HS-5 (cell line): Measurements from ENCODE around the gene PRR14L.
"Not testable (repeated sequence)": the region's sequence is repeated elsewhere in the genome, so short reads cannot be mapped to it uniquely, and the experiment has no call there.

Source experiments
- DNase-seq: peaks from one replicate; pipeline ENCODE4 v3.0.0-alpha.2; 2012; ENCODE audit warnings: low read depth

Gene PRR14L

DNA sequence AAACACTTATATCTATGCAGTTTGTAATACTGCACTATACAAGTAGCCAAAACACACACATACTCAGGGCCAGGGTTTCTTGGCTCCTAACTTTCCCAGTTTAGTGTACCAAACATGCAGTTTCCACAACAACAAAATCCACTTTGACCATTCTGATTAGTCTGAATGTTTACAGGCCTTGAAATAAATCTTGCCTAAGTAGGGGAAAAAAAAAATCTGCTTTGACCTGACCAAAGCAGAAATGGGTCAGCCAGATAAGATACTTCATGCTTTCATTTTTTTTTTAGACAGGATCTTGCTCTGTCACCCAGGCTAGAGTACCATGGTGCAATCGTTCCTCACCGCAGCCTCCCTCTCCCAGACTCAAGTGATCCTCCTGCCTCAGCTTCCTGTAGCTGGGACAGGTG, 10.1 kb downstream of the PRR14L start:
- DNase-seq: no peak

DNA sequence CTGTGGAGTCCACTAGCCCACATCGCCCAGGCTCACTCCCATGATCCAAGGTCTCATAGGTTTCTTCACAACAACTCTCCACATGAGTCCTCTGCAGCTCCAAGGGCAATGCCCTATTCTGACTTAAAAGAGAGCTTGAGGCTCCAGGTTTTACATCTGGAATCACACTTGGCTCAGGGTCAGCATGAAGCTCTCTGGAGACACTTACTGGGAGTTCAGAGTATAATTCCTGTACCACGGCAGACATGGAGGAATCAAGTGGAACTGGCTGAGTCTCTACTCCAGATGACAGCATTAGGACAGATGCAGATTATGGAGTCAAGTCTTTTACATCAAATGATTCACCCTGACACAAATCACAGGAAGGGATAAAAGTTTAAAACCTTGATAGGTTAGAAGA, 11.4 kb downstream of the PRR14L start:
- no peak for DNase-seq

DNA sequence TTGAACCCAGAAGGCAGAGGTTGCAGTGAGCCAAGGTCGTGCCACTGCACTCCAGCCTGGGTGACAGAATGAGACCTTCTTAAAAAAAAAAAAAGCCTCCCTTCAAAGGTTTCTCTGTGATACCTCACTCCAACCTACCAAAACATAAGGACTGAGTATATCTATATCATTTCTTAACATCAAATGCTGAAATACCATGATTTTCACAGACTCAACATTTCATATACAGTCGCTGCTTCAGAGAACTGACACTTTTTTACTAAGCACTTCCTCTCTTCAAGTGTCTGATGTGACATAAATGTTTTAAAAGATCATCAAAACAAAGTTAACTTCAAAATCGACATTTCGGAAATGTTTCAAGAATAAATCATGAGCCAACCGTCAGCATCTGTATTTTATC, 12.0 kb downstream of the PRR14L start:
- DNase-seq: no peak

DNA sequence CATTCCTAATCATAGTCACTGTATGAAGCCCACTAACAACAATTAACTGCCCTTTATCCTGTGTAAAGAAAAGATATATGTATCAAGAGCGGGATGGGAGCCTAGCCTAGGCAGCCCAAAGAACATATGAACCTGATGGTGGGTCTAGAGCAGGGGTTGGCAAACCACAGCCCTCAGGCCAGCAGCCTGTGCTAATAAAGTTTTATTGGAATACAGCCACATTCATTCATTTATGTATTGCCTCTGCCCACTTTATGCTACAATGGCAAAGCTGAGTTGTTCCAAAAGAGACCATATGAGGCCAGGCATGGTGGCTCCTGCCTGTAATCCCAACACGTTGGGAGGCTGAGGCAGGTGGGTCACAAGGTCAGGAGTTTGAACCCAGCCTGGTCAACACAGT, 13.5 kb downstream of the PRR14L start:
- no peak for DNase-seq

DNA sequence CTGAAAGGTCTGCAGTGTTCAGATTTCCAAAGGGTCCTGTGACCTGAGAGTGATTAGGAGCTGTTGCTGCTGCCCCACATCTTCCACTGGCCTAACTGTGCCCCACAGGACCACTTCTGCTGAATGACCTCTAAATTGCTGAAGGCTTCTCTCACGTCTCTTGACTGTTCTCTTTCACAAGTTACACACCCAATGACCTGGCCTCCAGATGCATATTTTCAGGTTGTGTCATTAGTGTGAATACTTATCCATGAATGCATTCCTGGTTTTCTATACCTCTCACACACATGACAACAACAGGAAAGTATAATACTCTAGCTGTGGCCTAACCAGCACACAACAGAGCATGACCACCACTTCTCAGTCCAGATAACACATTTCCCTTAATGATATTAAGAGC, 15.4 kb downstream of the PRR14L start:
- DNase-seq: peak; percentile 76

DNA sequence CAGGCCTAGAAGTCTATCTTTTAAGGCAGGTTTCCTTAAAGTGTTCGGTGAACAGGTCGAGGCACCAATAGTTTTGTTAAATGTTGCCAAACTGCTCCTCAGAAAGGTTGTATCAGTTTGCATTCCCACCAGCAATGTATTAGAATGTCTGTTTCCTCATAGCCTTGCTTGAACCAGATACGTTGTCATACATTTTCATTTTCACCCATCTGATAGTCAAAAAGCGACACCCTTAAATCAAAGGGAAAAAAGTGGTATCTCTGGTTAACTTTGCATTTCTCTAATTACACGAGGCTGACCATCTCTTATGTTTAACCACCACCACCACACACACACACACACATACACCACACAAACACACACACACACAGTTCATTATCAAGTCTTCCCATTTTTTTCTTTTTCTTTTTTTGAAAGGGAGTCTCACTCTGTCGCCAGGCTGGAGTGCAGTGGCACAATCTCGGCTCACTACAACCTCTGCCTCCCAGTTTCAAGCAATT, 16.3 kb downstream of the PRR14L start:
- no peak for DNase-seq

DNA sequence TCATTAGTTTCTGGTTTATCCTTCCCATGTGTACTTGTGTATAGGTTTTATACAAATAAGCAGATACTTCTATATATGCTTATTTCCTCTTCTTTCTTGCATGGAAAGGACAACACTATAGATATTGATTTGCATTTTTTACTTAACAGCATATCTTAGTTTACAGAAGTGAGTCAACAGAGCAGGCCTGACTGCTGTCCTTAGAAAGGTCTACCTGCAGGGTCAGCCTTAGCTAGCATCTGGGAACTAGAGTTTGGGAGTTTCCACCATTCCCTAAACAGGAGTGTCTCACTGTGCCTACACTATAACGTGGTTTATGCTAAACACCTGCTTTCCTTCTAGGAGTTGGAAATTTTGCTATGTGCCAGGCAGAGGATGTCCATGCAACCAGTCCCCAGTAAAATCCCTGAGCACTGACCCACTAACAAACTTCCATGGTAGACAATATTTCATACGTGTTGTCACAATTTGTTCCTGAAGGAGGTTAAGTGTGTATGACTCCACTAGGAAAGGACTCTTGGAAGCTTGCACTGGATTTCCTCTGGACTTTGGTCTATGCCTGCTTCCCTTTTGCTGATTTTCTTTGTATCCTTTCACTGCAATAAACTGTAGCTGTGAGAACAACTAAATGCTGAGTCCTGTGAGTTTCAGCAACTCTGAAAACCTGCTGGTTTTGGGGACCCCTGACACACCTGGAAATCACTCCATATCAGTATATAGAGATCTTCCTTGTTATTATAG, 17.7 kb downstream of the PRR14L start:
- no peak for DNase-seq

DNA sequence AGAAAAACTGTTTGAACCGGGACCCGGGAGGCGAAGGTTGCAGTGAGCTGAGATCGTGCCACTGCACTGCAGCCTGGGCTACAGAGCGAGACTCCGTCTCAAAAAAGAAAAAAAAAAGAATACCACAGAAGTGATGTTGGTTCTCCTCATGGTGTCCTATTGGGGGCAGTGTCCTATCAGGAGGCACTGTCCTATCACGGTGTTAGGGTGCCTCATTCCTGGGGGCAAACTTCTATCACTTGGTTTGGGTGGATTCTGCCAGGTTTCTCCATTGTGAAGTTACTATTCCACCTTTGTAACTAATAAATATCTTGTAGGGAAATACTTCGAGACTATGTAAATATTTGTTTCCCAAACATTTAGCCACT, 19.6 kb downstream of the PRR14L start:
- DNase-seq: no peak

DNA sequence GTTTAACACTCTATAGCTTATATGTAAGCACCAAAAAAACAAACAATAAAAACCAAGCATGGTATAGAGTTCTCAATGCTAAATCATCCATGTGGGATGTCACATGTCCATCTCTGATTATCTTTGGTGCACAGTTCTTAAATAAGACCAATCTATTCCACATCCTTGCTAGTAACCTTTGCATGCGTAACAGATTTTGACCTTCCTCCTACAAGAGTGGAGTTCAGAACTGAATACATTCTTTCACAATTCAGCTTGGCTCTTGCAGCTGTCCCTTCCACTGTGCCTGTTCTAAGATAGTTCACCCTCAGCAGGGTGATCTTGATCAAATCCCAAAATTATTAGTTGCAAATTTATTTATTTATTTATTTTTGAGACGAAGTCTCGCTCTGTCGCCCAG, 21.1 kb downstream of the PRR14L start:
- DNase-seq: no peak

DNA sequence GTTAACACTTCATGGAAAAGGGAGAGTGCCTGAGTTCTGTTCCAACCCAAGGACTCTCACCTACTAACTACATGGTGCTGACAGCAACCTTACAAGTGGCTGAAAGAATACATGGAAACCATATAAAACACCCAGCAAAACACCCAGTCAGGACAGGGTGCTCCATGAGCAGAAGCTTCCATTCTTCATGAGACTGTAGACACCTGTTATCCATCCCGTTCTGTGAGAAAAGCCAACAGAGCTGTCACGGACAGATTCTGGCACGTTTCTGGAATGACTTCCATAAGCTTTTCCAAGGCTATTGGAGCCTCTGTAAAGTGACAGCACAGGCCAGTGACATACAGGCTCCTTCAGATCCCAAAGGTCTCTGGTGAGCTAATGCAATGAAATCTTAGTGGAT, 23.2 kb downstream of the PRR14L start:
- DNase-seq: no peak

DNA sequence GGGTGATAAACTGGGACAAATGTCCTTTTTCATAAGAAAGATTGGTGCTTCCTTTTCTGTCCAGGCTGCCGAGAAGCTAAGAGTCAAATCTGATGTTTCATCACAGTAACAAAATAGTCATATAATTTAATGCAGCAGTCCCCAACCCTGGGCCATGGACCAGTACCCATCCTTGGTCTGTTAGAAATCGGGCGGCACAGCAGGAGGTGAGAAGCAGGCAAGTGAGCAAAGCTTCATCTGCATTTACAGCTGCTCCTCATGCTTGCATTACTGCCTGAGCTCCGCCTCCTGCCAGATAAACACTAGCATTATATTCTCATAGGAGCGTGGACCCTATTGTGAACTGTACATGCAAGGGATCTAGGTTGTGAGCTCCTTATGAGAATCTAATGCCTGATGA, 26.2 kb downstream of the PRR14L start:
- no peak for DNase-seq

DNA sequence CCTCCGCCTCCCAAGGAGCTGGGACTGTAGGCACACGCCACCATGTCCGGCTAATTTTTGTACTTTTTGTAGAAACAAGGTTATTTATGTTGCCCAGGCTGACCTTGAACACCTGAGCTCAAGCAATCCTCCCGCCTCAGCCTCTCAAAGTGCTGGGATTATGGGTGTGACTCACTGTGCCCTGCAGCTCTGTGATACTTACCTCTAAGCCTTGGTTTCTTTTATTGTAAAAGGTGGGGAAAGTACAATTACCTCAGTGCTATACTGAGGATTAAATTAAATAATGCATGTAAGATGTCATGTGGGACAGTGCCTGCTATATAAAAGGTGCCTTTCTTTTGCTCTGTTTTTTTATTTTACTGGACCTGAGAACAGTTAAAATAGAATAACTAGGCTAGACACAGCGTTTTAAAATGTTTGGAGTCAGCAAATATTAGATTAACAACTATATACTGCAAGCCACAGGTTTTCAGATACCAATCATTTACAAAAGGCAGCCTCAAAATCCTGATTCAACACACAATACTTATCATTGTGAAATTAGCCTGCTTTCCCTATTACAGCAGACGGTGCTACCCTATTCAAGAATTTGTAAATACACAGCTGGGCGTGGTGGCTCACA, 30.0 kb downstream of the PRR14L start:
- DNase-seq: no peak

DNA sequence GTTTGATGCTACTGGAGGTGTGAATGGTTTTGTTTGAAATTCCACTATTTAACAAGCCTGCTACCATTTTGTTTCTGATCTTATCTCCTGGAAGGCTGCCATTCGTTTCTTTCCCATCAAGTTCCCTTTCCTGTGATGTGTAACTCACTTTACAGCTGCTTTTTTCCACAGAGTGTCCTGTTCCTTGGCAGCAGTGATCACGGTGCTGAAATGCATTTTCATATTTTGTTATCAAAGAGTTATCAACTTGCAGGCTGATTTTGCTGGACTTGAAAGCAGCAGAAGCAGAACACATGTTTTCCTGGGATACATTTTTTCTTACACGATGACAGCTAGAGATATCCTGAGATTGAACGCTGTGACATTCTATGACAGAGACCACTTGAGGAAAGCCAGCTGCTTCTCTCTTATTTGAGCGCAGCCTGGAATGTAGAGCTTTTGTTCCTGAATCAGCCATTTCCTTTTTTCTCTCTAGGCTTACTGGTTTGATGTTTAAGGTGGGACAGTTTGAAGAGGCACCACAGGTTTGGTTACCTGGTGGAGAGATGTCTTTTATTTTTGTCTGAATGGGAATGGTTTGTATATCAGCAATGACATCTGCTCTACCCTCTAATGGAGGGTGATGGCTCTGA, 34.7 kb downstream of the PRR14L start:
- DNase-seq: no peak

DNA sequence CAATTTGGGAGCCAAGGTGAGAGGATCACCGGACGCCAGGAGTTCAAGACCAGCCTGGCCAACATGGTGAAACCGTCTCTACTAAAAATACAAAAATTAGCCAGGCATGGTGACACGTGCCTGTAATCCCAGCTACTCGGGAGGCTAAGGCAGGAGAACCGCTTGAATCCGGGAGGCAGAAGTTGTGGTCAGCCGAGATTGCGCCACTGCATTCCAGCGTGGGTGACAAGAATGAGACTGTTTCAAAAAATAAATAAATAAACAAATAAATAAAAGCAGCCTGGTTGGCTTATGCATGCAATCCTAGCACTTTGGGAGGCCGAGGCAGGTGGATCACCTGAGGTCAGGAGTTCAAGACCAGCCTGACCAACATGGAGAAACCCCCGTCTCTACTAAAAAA, 38.7 kb downstream of the PRR14L start:
- not testable (repeated sequence) for DNase-seq

DNA sequence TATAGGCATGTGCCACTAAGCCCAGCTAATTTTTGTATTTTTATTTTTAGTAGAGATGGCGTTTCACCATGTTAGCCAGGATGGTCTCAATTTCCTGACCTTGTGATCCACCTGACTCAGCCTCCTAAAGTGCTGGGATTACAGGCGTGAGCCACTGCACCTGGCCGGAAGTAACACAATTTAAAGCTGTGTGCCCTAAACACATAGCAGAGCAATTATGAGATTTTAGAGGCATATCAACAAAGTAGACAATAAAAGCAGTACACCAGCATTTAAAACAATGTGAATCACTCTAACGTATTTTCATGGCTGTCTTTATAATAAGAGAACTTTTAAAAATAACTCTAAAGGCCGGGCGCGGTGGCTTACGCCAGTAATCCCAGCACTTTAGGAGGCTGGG, 42.4 kb downstream of the PRR14L start:
- DNase-seq: no peak

DNA sequence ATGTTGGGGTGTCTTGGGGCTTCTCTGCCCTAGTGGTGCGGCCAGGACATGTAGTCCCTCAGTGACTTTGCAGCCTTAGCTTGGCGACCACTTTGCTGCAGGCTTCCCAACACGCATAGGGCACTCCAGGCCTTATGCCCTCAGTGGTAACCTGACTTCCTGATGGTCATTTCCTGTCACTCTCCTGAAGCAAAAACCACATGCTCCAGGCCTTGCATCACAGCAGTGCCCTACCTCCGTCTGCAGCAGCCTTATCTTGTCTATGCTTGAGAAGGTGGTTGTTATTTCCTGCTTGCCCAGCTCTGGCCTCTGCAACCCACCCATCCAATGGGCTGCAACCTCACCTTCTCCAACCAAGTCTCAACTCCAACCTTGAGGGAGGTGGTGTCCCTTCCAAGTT, 54.5 kb downstream of the PRR14L start:
- no peak for DNase-seq

DNA sequence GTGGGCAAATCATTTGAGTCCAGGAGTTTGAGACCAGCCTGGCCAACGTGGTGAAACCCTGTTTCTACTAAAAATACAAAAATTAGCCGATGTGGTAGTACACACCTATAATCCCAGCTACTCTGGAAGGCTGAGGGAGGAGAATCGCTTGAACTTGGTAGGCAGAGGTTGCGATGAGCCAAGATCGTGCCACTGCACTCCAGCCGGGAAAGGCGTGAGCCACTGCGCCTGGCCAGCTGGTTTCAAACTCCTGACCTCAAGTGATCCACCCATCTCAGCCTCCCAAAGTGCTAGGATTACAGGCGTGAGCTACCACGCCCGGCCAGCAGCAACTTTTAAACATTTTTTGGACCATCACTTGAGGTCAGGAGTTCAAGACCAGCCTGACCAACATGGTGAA, 55.9 kb downstream of the PRR14L start:
- not testable (repeated sequence) for DNase-seq

DNA sequence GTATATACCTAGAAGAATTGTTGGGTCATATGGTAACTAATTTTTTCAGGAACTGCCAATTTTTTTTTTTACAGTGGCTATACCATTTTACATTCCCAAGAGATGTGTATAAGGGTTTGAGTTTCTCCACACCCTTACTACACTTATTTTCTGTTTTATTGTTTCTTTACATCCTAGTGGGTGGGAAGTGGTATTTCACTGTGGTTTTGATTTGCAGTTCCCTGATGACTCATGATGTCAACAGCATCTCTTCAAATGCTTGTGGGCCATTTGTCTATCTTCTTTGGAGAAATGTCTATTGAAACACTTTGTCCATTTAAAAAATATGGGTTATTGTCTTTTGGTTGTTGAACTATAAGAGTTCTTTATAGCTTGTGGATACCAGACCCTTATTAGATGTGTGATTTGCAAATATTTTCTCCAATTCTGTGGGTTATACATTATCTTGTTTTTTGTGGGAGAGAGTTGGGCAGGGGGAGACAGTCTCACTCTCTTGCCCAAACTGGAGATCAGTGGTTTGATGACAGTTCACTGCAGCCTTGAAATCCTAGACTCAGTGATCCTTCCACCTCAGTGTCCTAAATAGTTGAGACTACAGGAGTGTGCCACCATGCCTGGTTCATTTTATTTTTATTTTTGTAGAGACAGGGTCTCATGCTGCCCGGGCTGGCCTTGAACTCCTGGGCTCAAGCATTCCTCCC, 57.6 kb downstream of the PRR14L start:
- peak; percentile 54 for DNase-seq

DNA sequence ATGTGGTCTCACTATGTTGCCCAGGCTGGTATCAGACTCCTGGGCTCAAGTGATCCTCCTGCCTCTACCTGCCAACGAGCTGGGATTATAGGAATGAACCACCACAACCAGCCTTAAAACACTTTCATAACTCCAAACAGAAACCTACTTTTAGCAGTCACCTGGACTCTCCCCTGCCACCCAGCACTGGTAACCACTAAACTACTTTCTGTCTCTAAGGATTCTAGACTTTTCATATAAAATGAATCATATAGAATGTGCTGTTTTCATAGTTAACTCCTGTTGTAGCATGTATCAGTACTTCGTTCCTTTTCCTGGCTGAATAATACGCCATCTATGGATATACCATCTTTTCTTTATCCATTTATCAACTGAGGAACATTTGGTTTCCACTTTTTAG, 58.5 kb downstream of the PRR14L start:
- no peak for DNase-seq

DNA sequence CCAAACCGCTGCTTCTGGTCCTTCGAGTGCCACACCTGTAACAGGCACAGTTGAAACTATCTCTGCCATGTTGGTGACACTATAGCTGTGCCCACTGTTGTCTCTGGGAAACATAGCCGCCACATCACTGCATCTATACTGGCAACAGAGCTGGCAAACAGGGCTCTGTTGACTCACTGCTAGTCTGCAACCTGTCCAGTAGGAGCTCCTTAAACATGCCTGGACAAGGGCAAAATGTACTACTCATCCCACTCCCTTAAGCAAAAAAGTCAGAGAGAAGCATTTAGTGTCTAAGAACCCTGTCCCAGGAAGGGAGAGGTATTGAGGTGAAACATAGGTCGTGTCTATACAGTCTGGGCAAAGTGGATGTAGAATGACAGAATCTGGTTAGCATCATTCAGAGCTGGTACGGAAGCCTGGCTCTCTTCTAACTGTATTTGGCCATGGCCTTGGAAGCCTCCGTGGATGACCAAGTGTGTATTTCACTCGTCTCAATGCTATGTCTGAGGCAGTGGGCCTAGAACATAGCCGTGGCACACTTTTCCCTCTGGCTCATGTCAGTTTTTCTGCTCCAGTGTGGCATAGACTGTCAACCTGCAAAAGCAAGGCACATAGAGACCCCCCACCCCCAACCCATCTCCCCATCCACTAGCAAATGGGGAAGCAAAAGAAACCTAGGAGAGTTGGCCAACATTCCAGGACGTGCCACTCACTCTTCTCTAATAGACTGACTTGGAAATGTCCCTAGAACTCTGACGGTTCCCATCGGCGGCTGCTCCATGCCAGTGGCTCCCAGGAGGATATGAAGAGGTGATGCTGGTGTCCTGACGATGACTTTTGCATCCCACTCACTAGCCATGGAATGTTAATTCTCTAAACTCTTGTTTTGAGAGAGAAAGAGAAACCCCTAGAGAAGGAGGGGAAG, 66.5 kb downstream of the PRR14L start:
- DNase-seq: no peak

DNA sequence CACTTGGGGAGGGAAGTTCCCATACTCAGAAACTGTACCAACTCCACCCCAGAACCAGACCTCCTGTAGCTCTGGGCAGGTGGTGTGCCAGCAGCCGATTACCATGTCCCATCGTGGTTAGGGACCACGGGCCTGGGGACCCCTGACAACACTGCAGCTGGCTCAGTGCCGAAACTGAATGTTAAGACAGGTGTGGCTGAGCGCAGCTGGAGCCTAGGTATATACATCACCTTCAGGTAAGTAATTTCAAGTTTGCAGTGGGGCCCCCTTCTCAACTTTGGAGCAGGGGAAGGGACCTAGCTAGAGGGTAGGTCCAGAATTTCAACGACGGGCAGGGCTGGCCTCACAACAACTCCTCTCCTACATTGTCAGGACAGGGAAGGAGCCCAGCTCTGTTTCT, 67.2 kb downstream of the PRR14L start:
- no peak for DNase-seq
